ENCODE data around the gene IRF4.

GRCh38 chr6:414447-414846, 22.9 kb downstream of the IRF4 start:
- TF ChIP-seq POLR2AphosphoS5 (IDR thresholded peaks at IDR 0.05; ENCODE audit: low read depth, low read length) (no peak), POLR2A (IDR thresholded peaks at IDR 0.05; ENCODE audit: low read depth, low read length) (no peak), TAF1 (IDR thresholded peaks at IDR 0.05; ENCODE audit: borderline replicate concordance, low read depth, low read length) (no peak)
